Measurements from ENCODE around the gene DBI.
A peak's percentile ranks its signal among the peaks of the same experiment; 100 is the strongest.
"Not testable (repeated sequence)": the region's sequence is repeated elsewhere in the genome, so short reads cannot be mapped to it uniquely, and the experiment has no call there.

DBI gene

GRCh38 chr2:119364798-119365197, 2.0 kb upstream of the DBI start:
- no peak for FAIRE-seq

GRCh38 chr2:119365436-119365835, 1.3 kb upstream of the DBI start:
- no peak for DNase-seq (ENCODE audit: low spot score)
- FAIRE-seq, result no peak

More at GRCh38 chr2:119364798-119365197, 2.0 kb upstream of the DBI start:
- DNase-seq (ENCODE audit: low spot score), result no peak

DNA sequence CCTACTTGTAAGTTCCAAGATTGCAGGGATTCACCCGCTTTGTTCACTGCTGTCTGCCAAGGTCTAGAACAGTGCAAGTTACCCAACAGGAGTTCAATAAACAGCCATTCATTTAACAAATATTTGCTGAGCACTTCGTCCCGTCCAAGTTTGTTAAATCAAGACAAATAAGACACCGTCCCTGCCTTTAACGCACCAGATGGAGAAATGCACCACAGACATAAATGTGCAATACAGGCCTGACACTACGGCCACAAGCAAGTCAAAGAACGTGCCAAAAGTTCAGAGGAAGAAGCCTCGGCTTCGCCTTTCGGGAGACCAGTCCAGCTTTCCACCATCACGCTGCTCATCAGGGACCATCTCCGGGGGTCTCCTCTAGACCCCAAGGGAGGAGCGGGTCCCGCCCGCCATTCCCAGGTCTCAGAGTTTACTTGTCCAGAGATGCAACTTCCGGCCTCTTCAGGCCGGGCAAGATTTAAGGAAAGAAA, 572 bp upstream of the DBI start:
- DNase-seq (ENCODE audit: low spot score) (no peak), FAIRE-seq (no peak)

DNA sequence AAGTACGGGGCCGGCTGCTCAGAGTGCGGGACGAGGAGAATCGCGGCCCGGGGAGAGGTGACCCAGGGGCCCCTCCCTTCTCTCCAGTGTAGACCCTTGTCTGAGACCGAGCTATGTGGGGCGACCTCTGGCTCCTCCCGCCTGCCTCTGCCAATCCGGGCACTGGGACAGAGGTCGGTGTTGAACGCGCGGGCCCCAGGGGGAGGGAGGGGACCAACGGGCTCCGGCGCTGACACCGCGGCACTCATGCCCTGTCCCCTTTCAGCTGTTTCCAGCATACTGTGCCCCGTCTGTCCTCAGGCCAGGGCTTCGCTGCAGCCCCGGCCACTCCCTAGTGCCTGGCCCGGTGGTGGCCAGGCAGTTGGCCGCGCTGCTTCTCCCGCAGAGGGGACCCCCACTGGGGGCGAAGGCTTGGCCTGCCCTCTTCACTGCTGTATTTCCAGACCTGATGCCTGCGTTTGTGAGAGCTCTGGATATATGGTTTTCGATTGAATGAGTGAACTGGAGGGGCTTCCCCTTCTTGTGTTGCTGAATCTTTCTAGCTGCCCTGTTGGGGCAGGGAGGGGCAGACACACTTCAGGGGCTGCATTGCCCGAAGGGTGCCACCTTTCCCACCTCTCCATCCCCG, 809 bp downstream of the DBI start:
- DNase-seq (ENCODE audit: low spot score), result peak; percentile 78
- FAIRE-seq, result no peak

- no peak for DNase-seq (ENCODE audit: low spot score)
- FAIRE-seq, result no peak
These were observed 3.1 kb downstream of the DBI start for GRCh38 chr2:119369845-119370244.

GRCh38 chr2:119371111-119371510, 4.3 kb downstream of the DBI start:
- no peak for DNase-seq (ENCODE audit: low spot score)

GRCh38 chr2:119372778-119373568, 6.2 kb downstream of the DBI start:
- DNase-seq (ENCODE audit: low spot score) (no peak), FAIRE-seq (no peak)

More at GRCh38 chr2:119371111-119371510, 4.3 kb downstream of the DBI start:
- FAIRE-seq, result no peak

- not testable (repeated sequence) for FAIRE-seq; DNase-seq (ENCODE audit: low spot score)
These were observed 7.3 kb downstream of the DBI start for GRCh38 chr2:119373907-119374745.

- DNase-seq (ENCODE audit: low spot score); FAIRE-seq: not testable (repeated sequence)
These were observed 9.6 kb downstream of the DBI start for GRCh38 chr2:119376406-119376805.

DNA sequence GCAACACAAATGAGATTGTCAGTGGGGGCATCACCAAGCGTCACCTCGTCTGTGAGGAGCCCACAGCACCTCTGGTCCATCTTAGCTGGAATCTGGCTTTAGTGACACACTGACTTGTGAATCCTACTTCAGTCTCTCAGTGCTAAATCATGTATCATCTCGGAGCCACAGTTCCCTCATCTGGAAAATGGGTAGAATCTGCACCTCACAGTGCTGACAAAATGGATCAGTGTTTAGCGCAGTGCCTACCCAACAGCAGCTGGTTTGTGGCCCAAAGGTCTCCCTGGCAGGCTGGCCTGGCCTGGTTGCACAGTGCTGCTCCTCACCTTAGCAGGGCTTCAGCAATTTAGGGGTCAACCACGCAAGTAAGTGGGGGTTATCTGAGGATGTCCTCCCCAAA, 10.0 kb downstream of the DBI start:
- no peak for FAIRE-seq
- no peak for DNase-seq (ENCODE audit: low spot score)

- DNase-seq (ENCODE audit: low spot score), result no peak
- no peak for FAIRE-seq
These were observed 10.7 kb downstream of the DBI start for GRCh38 chr2:119377294-119377992.

DNA sequence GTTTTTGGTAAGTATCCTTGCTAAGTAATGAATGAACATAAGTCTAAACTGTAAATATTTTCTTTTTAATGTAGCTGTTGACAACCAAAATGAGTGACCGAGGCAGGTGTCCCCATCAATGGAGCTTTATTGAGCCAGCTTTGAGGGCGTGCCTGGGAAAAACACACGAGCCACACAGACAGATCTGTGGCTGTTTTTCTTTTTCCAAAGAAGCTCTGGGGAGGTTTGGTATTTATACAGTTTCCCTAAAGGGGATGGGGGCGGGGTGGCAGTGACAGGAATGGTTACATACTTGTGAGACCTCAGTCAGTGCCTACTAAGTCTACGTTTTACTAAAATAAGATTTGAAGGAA, 11.2 kb downstream of the DBI start:
- DNase-seq (ENCODE audit: low spot score) (no peak), FAIRE-seq (no peak)

GRCh38 chr2:119378566-119378965, 11.8 kb downstream of the DBI start:
- FAIRE-seq, result no peak
- no peak for DNase-seq (ENCODE audit: low spot score)

DNA sequence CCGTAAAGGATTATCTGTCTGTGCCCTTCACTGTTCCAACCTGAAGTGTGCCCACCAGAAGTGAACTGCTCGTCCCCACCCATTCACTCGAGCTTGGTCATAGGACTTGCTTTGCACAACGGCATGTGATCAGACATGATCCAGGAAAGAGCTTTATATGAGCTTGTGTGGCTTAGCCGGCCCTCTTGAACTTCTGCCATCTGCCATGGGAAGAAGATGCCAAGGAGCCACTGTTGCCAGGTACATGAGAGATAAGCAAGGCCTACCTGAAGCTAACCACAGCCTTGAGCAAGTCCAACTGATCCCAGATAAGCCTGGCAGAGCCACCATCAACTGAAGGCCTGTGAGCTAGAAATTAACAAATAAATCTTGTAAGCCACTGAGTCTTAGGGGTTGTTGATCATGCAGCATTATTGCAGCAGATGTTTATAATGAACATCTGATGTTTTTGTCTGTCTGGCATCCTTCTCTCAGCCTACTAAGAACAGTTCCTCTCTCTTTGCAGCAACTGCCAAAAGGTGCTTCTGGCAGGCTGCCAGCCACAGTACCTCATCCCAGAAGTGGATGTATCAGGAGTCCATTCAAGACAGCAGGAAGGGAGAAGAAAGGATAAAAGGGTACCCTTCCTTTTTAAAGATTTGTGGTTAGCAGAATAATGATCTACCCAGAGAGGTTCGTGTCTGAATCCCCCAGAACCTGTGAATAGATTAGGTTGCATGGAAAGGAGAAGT, 16.8 kb downstream of the DBI start:
- DNase-seq (ENCODE audit: low spot score) (no peak), FAIRE-seq (no peak)

DNA sequence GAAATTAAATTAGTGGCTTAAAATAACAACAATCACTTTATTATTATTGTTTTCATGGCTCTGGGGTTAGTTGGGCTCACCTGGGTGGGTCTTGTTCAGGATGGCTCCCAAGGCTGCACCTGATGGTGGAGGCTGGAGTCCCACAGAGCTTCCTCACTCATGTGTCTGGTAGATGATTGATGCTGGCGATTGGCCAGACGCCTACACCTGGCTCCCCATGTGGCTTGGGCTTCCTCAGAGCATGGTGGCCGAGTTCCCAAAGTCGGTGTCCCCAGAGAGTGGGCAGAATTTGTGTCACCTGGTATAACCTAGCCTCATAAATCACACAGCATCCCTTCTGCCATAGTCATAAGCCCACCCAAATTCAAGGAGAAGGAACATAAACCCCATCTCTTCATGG, 18.2 kb downstream of the DBI start:
- DNase-seq (ENCODE audit: low spot score) (no peak), FAIRE-seq (no peak)

- FAIRE-seq (no peak), DNase-seq (ENCODE audit: low spot score) (no peak)
These were observed 18.7 kb downstream of the DBI start for GRCh38 chr2:119385466-119385865.

DNA sequence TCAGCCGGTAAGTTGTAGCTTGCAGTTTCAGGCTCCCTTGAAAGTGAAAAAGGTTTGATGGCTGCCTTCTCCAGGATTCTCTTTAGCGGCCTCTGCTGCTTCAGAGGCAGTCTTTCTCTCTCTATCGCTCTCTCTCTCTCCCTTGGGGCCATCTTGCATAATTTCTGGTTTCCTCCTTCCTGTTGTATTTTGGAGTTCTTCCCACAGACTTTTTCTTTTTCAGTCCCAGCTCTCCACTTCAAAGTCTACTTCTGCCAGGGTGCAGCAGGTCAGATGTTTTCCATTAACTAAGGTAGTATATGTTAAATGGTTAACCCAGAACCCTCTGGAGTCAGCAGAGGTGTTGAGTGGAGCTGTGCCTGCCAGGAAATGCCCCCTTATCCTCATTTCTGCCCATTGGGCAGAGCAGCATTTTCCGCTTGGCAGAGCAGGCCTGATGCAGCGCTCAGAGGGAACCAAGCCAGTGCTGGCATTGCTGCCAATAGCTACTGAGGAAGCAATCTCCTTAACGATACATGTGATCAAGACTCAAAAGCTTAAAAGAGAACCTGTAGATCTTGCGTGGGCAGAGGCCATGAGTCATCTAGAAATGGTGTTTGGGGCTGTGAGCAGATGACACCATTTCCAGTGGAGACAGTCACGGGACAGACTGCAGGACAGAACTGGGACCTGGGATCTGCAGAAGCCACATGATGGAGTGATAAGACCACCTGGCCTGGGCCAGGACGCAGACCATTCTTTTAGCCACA, 20.8 kb downstream of the DBI start:
- DNase-seq (ENCODE audit: low spot score), result peak; percentile 48
- FAIRE-seq, result no peak

- FAIRE-seq (no peak), DNase-seq (ENCODE audit: low spot score) (no peak)
These were observed 23.0 kb downstream of the DBI start for GRCh38 chr2:119389615-119390306.

All from urothelium cell line (cell line).